Transverse colon (tissue), 4 donors: Measurements from ENCODE around the gene PRKCB.

Source experiments
- CTCF ChIP-seq, 5 experiments: fragments of 200-600 bp in 3 of 5; fragments of 450-650 bp in 2 of 5; sonication (generic) in 3 of 5; IDR thresholded peaks; 1 replicate in 2 of 5; 2 replicates in 3 of 5; pipeline ENCODE4 v1.5.1; 2016 to 2017; ENCODE audit warnings: antibody characterized with exemption in 5 of 5, inconsistent platforms in 3 of 5, mild to moderate bottlenecking in 2 of 5, moderate library complexity in 1 of 5
- EP300 ChIP-seq: sonication (generic); formaldehyde crosslinking; IDR thresholded peaks from one replicate; pipeline ENCODE4 v1.6.1; 2017; ENCODE audit warnings: antibody characterized with exemption, low read depth
- POLR2A ChIP-seq: fragments of 450-650 bp; IDR thresholded peaks from one replicate; pipeline ENCODE4 v1.6.1; 2016; ENCODE audit warnings: antibody characterized with exemption, mild to moderate bottlenecking, moderate library complexity
- POLR2AphosphoS5 ChIP-seq, 3 donors: sonication (generic); formaldehyde crosslinking; IDR thresholded peaks; one replicate each; pipeline ENCODE4 v1.6.1; 2016; ENCODE audit warnings: antibody characterized with exemption in 3 of 3

- no peak for TF ChIP-seq CTCF (IDR thresholded peaks at IDR 0.05)
- TF ChIP-seq POLR2AphosphoS5 (IDR thresholded peaks at IDR 0.05), result no peak
- no peak for TF ChIP-seq POLR2A
- TF ChIP-seq EP300, result no peak
Observed at GRCh38 chr16:24174504-24174903, 338.7 kb downstream of the PRKCB start.
